GM13977 (cell line): ENCODE results near the gene PLCG2.

Source experiments
- DNase-seq: peaks from one replicate; pipeline ENCODE4 v3.0.0; 2012; ENCODE audit warnings: low spot score
- CTCF ChIP-seq: IDR thresholded peaks from 2 replicates; pipeline ENCODE4 v1.5.1; 2012; ENCODE audit warnings: mild to moderate bottlenecking, control low read depth; ENCODE audit not compliant: insufficient read depth; ENCODE audit errors: extremely low read depth, missing control alignments
- in situ Hi-C: fragments of 300-500 bp; cut with MboI; formaldehyde crosslinking; loops from one replicate; pipeline ENCODE4 v1.12.0; 2022; ENCODE audit warnings: low sequenced_read_pairs, low pct_unique_long_range_greater_than_20kb, mixed read lengths, inconsistent platforms; ENCODE audit not compliant: unreplicated experiment

PLCG2 gene

GRCh38 chr16:81918927-81919326 is 139.8 kb downstream of the PLCG2 start:
- no peak for DNase-seq
- in situ Hi-C loops, result no loop called here
- no peak for TF ChIP-seq CTCF

- in situ Hi-C loops, result no loop called here
- TF ChIP-seq CTCF, result no peak
- DNase-seq, result no peak
Observed at GRCh38 chr16:81920498-81920897, 141.4 kb downstream of the PLCG2 start.

- in situ Hi-C loops, result no loop called here
- DNase-seq, result no peak
- no peak for TF ChIP-seq CTCF
Observed at GRCh38 chr16:81921085-81921814, 142.2 kb downstream of the PLCG2 start.

- TF ChIP-seq CTCF, result no peak
- no peak for DNase-seq
- in situ Hi-C loops, result no loop called here
Observed at GRCh38 chr16:81921843-81922584, 142.9 kb downstream of the PLCG2 start.

GRCh38 chr16:81923296-81923695 is 144.2 kb downstream of the PLCG2 start:
- DNase-seq, result no peak
- TF ChIP-seq CTCF, result no peak
- in situ Hi-C loops, result no loop called here

- in situ Hi-C loops, result no loop called here
- no peak for TF ChIP-seq CTCF
Observed at GRCh38 chr16:81925016-81925415, 145.9 kb downstream of the PLCG2 start.

More at GRCh38 chr16:81925016-81925415, 145.9 kb downstream of the PLCG2 start:
- no peak for DNase-seq
